OCI-LY3 (cell line): ENCODE measurements around the gene PSAPL1.

Experiments
- CTCF ChIP-seq: fragments of 200-600, 300-600 bp; sonication (generic); IDR thresholded peaks from 2 replicates; pipeline ENCODE4 v1.5.1; 2014; ENCODE audit warnings: antibody characterized with exemption, low read length, low read depth
- EZH2phosphoT487 ChIP-seq: fragments of 200-600 bp; shearing (Covaris generic); IDR thresholded peaks from 2 replicates; pipeline ENCODE4 v1.6.1; 2018; ENCODE audit warnings: antibody characterized with exemption, mixed run types, low read depth

GRCh38 chr4:7458066-7458425 lies 23.3 kb upstream of the PSAPL1 start:
- no peak for TF ChIP-seq CTCF
- TF ChIP-seq EZH2phosphoT487: no peak
